CD4-positive, alpha-beta T cell treated with Interleukin-6 at 100 ng/mL for 8 hours (primary cell): ENCODE results near the gene RAB11FIP3.
"Not testable (repeated sequence)": the region's sequence is repeated elsewhere in the genome, so short reads cannot be mapped to it uniquely, and the experiment has no call there.

Experiments
- DNase-seq: peaks from one replicate; pipeline ENCODE4 v3.0.0-alpha.2; 2020; ENCODE audit warnings: mixed read lengths, low spot score

RAB11FIP3 gene

GRCh38 chr16:391885-392335, 33.5 kb upstream of the RAB11FIP3 start:
- DNase-seq = peak; percentile 72

- no peak for DNase-seq
Measured at GRCh38 chr16:392450-393030, 32.9 kb upstream of the RAB11FIP3 start.

GRCh38 chr16:396199-396598, 29.2 kb upstream of the RAB11FIP3 start:
- no peak for DNase-seq

- no peak for DNase-seq
Measured at GRCh38 chr16:396605-397004, 28.8 kb upstream of the RAB11FIP3 start.

- DNase-seq = no peak
Measured at GRCh38 chr16:397135-397661, 28.3 kb upstream of the RAB11FIP3 start, which contains the start of gene NME4. Gene NME4, plus strand, starts transcription at chr16:397199. Its CDS starts 24 bp downstream, at chr16:397223.

GRCh38 chr16:397736-398332, 27.6 kb upstream of the RAB11FIP3 start:
- no peak for DNase-seq

GRCh38 chr16:398561-399339, 26.7 kb upstream of the RAB11FIP3 start:
- no peak for DNase-seq

- no peak for DNase-seq
Measured at GRCh38 chr16:399340-400019, 26.0 kb upstream of the RAB11FIP3 start.

GRCh38 chr16:400061-400591, 25.3 kb upstream of the RAB11FIP3 start:
- no peak for DNase-seq

- peak; percentile 97 for DNase-seq
Measured at GRCh38 chr16:401468-402348, 23.7 kb upstream of the RAB11FIP3 start, which contains the start of gene DECR2. Gene DECR2, plus strand, starts transcription at chr16:401885. Its CDS starts 79 bp downstream, at chr16:401964.

GRCh38 chr16:404971-405486, 20.4 kb upstream of the RAB11FIP3 start:
- DNase-seq = no peak

GRCh38 chr16:405548-406506, 19.6 kb upstream of the RAB11FIP3 start:
- DNase-seq = no peak

GRCh38 chr16:407253-407652, 18.2 kb upstream of the RAB11FIP3 start:
- no peak for DNase-seq

- DNase-seq = no peak
Measured at GRCh38 chr16:410516-411178, 14.8 kb upstream of the RAB11FIP3 start.

GRCh38 chr16:411576-412265, 13.7 kb upstream of the RAB11FIP3 start:
- DNase-seq = no peak

GRCh38 chr16:414395-415169, 10.9 kb upstream of the RAB11FIP3 start:
- no peak for DNase-seq

- not testable (repeated sequence) for DNase-seq
Measured at GRCh38 chr16:415170-415498, 10.3 kb upstream of the RAB11FIP3 start.

GRCh38 chr16:422179-422578, 3.3 kb upstream of the RAB11FIP3 start:
- not testable (repeated sequence) for DNase-seq
